ENCODE results near the gene NPC1L1. TPM values are rescaled to one million over a fixed set of nuclear protein-coding genes. Genes with fewer than 3 reads are reported as not detected.

NPC1L1 gene, protein sequence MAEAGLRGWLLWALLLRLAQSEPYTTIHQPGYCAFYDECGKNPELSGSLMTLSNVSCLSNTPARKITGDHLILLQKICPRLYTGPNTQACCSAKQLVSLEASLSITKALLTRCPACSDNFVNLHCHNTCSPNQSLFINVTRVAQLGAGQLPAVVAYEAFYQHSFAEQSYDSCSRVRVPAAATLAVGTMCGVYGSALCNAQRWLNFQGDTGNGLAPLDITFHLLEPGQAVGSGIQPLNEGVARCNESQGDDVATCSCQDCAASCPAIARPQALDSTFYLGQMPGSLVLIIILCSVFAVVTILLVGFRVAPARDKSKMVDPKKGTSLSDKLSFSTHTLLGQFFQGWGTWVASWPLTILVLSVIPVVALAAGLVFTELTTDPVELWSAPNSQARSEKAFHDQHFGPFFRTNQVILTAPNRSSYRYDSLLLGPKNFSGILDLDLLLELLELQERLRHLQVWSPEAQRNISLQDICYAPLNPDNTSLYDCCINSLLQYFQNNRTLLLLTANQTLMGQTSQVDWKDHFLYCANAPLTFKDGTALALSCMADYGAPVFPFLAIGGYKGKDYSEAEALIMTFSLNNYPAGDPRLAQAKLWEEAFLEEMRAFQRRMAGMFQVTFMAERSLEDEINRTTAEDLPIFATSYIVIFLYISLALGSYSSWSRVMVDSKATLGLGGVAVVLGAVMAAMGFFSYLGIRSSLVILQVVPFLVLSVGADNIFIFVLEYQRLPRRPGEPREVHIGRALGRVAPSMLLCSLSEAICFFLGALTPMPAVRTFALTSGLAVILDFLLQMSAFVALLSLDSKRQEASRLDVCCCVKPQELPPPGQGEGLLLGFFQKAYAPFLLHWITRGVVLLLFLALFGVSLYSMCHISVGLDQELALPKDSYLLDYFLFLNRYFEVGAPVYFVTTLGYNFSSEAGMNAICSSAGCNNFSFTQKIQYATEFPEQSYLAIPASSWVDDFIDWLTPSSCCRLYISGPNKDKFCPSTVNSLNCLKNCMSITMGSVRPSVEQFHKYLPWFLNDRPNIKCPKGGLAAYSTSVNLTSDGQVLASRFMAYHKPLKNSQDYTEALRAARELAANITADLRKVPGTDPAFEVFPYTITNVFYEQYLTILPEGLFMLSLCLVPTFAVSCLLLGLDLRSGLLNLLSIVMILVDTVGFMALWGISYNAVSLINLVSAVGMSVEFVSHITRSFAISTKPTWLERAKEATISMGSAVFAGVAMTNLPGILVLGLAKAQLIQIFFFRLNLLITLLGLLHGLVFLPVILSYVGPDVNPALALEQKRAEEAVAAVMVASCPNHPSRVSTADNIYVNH (N-terminal part only)
- not detected for total RNA-seq

DNA sequence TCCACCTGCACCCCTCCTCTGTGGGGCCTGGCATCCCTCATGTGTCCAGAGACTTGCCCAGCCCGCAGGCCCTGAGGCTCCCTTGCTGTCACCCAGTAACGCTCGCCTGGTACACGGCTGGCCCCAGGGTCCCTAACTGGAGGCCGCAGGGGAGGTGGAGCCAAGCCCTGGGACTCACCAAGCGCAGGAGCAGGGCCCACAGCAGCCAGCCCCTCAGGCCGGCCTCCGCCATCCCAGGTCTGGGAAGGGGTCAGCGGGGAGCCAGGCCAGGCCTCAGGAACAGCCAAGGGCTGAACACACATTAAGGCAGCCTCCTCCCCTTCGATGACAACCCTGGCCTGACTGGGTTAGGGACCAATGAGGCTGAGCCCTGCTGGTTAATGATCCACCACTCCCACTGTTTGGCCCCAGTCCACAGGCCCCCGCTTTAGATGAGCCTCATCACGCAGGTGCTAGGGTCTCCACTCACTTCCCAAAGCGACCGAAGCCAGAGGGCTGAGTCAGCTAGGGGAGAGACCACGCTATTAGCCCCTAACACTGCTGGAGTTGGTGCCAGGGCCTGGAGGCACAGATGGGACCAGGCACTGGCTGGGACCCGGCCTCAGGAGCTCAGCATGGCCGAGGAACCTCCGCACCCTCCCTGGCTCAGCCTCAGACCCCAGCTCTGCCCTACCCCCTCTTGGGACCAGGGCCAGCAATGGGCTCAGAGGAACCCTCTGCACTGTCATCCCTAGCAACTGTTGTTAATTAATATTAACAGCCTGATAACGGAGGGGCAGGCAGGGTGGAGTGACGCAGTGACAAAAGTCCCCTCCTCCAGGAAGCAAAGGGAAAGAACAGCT, at the start of gene NPC1L1:
Gene NPC1L1 (minus strand): TSS at position 303 of the 842 bp plus-strand sequence. CDS start 71 bp downstream, at position 232.
- no peak for ATAC-seq

DNA sequence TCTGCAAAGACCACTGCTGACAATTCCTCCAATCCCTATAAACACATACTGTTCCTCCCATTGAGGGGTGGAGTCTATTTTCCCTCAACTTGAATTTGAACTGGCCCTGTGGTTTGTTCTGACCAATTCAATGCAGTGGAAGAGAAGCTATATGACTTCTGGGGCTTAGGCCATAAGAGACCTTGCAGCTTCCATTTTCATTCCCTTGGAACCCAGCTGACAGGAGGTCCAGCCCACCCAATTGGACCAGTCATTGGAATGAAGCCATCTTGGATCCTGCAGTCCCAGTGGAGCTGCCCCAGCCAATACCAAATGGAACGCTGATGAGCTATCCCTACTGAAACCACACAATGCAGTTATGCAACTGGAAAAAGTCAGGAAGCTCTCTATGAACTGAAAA, 49.8 kb upstream of the NPC1L1 start:
- ATAC-seq = no peak

DNA sequence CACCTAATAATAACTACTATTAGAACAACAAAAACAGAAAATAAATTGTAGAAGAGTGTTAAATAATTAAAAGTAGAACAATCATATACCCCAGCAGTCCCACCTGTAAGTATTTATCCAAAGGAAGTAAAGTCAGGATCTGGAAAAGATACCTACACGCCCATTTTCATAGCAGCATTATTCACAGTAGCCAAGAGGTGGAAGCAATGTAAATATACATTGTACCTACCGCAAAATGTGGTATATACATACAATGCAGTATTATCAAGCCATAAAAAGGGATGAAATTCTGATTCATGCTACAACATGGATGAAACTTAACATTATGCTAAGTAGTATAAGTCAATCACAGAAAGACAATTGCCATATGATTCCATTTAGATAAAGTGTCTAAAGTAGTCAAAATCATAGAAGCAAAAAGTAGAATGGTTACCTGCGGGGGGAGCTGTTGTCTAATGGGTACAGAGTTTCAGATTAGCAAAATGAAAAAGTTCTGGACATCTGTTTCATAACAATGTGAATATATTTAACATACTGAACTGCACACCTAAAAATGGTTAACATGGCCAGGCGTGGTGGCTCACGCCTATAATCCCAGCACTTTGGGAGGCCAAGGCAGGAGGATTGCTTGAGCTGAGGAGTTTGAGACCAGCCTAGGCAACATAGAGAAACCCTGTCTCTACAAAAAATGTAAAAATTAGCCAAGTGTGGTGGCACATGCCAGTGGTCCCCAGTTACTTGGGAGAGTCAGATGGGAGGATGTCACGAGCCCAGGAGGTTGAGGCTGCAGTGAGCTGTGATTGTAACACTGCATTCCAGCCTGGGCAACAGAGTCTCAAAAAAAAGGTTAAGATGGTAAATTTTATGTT, 46.9 kb upstream of the NPC1L1 start:
- peak; percentile 70 for ATAC-seq

DNA sequence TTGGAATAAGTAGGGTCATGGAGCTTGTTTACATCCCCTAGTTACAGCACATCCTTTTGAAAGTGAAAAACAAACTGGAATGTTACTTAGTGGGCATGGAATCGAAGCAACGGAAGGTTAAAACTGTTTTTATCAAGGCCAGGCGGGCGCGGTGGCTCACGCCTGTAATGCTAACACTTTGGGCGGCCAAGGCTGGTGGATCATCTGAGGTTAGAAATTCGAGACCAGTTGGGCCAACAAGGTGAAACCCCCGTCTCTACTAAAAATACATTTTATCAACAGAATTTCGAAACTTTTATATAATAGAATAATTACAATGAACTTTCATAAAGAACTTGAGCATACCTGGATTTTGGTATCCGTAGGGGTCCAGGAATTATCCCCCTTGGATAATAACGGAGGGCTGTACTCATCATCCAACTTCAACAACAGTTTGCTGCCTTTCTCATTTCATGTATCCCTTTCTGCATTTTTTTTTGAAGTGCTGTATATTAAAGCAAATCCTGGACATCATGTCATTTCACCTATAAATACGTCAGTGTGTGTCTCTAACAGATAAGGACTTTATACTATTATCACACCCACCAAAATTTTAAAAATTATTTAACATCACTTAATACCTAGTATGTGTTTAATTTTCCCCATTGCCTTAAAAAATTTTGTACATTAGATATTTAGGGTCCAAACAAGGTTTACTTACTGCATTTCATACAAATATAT, 42.2 kb upstream of the NPC1L1 start:
- ATAC-seq = no peak

DNA sequence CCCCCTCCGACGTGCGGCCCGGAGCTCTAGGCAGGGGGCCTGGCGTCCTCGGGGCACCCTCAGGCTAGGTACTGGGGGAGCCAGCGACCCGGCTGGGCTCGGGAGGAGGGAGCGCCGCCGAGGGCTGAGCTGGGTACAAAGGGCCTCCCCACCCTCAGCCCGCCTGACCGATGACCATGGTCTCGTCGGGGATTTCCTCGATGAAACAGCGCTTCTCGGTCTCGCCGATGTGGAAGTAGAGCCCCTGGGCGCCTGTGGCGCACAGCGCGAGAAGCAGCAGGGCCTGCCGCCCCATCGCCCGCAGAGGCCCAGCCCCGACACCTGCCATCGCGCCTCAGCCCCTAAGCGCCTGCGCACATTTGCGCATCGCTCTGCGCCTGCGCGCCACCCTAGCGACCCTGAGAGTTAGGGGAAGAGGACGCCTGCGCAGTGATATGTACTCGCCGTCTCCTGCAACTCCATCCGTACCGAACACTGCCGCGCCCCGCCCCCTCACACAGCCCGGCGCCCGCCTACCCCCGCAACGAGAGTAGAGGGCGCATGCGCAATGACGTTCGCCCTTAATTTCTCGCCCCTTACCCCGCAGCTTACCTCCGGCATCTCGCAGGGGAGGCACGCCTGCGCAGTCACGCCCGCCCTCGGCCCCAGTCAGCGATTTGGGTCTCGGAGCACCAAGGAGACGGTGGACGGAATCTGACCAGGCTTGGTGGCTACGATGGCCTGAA, 40.9 kb upstream of the NPC1L1 start, which contains the start of gene TMED4:
Gene TMED4 (minus strand): TSS at position 353 of the 725 bp plus-strand sequence. CDS start 25 bp downstream, at position 328.
- peak; percentile 99 for ATAC-seq

DNA sequence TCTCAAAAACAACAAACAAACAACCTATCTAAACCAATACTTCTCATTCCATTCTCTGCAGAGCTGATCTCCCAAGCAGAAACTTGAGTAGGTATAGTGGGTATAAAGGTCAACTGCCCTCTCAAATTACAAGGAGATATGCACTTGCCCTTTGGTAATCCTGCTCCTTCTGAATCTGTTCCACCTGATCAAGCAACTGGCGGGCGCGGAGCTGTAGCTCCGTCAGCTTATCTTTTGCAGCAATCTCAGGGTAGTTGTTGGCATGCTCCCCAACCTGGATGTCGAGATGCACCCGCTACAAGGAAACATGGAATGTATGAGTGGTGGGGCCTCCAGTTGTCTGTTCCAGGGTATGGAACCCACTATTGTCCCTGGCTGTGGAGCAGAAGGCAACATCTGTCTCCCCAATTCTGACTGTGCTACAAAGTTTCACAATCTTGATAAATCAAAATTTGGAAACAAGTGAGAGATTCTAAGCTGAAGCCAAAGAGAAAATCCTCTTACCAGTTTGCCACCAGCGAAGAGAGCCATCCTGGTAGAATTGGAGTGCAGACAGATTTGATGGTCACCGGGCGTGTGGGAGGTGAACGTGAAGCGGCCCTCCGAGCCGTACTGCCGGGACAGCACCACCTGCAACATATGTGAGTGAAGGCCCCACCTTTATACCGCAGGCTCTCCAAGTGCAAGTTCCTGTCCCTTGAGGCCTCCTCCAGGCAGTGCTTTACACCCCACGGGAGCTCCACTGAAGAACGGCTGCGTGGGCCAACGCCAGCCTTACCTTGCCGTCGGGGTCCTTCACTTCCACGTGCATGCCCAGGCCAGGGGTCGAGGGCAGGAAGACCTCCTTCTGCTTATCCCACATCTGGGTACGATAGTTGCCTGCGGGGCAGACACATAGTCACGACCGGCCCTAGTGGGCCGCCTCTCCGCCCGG, 40.1 kb upstream of the NPC1L1 start:
- peak; percentile 51 for ATAC-seq

DNA sequence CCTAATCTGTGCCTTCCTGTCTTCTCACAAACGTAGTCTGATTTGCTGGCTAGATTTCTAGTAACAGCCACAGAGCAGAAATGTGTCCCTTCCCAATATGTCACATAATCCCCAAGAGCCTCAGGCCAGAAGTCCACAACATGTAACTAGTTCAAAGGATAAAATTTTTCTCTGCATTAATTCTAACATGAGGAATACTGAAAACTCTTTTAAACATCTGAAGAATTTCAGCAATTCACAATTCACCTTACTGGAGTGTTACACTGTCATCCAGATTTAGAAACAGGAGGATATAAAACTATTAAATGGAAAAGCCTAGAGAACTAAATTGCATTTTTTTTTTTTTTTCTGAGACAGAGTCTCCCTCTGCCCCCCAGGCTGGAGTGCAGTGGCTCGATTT, 35.1 kb upstream of the NPC1L1 start:
- ATAC-seq = no peak

DNA sequence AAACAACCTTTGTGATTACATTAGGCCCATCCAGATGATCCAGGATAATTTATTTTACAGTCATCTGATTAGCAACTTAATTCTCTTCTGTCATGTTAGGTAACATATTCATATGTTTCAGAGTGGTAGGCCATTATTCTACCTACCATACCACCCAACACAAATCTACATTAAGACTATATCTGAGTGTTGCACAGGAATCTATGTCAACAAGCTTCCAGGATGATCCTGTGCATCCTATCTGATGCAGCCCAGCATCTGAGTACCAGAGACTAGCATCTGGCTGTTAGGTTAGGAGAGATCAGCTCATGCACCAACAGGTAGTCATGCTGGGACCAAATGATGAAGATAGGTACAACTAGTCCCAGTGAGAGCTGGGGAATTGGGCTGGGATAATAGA, 33.9 kb upstream of the NPC1L1 start:
- ATAC-seq = no peak

DNA sequence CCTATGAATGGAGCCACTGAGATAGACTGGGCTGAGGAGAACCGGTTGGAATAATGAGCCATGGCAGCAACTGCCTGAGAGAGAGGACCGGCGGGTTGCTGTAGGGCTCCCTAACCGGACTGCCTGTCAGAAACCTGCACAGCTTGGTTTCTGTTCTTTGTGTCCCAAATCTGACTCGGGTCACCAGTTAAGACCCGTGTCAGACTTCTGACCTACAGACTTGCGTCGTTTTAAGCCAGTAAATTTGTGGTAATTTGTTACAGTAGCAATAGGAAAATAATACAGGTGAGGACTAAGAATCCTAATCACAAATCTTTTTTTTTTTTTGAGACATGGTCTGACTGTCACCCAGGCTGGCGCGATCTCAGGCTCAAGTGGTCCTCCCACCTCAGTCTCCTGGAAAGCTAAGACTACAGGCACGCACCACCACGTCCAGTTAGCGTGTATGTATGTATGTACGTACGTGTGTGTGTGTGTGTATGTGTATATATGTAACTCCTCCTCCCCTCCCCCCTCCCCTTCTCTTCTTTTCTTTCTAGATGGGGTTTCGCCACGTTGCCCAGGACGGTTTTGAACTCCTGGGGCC, 33.2 kb upstream of the NPC1L1 start:
- no peak for ATAC-seq

DNA sequence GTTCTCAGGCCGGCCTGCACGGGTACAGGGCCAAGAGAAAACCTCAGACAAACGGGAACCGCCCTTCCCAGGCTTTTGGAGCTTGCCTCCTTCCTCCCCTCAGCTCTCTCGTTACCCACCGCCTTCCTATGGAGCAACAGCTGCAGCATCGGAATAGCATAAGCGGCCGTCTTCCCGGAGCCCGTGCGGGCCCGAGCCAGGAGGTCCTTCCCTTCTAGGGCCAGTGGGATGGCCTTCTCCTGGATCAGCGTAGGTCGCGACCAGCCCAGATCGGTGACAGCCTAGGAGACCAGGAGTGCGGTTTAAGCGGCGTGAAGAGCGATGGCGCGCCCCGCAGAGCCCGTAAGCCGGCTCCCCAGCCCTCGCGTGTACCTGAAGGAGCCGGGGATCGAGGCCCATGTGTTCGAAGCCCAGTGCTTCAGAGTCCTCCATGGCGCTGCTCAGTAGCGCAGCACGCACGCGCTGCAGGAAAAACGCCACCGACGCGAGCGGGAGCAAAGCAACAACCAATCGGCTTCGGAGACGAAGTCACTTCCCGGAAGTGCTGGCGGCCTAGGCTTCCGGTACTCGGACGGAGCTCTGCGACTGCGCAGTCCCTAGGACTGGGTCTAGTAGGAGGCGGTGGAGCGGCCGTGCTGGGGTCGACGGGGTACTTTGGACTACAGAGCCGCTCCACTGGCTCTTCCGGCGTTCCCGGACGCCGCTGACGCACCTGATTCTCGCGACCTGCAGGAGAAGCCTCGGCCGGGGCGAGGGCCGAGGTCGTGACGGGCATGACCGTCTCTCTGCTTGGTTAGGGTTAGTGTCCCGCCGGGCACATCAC, 32.5 kb upstream of the NPC1L1 start, which contains the start of gene DDX56:
Gene DDX56 (minus strand): TSS at position 445 of the 823 bp plus-strand sequence. CDS start 13 bp downstream, at position 432.
- peak; percentile 94 for ATAC-seq

DNA sequence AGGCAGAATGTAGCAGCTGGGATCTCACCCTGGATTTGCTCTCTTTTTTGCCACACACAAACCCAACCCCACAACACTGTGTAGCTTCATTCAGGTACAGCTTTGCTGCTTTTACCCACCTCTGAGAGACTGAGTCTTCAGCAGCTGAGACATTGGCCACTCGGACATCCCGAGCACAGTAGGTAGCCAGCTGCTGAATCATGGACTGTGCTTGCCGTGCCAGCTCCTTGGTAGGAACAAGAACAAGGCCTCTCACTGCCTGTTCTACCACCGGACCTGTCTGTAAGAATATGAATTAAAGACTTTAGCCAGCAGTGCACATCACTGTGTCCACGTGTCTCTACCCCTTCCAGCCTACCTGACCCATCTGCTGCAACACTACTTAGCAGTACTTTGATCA, 31.6 kb upstream of the NPC1L1 start:
- ATAC-seq = no peak

DNA sequence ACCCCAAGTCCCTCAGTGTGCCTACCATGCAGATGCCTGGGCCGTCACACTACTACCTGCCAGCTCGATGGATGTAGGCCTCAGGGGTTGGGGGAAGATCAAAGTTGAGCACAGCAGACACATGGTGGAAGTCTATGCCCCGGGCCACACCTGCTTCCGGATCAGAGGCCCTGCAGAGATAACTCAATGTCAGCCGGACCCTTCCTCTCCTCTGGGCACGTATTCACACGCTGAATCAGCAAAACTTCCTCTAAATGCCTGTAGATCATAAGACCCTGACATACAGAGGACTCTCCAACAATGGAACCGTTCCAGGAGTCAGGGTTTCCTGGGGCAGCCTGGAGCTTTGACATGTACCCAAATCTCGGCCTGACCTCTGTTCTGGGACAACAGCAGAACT, 28.8 kb upstream of the NPC1L1 start:
- ATAC-seq = no peak

DNA sequence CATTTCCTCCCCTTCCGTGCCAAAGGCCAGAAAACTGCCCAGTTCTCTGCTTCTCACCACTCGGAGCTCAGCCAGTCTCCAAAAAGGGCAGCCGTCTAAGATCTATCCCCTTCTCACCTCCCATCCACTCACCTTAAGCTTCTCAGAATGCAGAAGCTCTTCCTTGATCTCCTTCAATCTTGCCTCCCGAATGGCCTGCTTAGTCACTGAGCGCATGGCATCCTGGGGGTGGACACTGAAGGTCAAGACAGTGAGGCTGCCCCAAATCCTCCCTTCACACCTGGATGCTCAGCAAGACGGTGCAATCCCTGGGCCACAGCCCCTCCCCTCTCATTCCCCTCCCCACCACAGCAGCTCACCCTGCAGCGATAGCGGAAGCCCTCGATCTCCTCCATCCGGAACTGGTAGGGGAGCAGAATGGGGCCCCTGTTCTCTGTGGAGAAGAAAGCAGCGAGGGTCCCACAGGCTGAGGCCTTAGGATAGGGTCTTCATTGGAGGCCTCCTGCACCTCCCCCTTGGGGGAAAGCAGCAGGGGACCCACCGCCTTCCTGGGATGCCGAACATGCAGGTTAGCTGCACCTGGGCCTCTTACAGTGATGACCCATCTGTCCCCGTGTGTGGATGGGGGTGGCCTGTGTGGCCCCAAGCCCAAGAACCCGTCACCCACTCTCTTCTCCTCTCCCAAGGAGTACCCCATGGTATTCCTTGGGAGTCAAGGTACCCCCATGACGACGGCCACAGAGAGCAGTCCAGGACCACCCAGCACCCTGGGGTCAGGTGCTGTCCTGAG, 27.8 kb upstream of the NPC1L1 start:
- ATAC-seq = no peak

DNA sequence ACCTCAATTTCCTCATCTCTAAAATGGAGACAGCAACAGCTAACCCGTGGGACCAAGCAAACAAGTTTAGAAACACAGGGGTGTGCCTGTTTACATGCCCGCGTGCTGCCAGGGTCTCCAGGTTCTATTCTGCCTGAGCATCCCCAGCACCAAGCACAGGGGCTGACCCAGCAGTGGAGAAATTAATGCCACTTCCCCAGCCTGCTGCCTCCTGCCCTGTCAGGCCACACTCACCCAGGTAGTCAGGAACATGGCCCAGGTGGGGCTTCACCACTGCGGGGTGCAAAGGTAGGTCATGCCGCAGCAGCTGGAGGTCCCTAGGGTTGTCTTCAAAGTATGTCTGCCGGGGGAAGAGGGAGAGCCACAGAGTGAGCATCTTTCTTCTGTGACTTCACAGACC, 26.8 kb upstream of the NPC1L1 start:
- no peak for ATAC-seq

DNA sequence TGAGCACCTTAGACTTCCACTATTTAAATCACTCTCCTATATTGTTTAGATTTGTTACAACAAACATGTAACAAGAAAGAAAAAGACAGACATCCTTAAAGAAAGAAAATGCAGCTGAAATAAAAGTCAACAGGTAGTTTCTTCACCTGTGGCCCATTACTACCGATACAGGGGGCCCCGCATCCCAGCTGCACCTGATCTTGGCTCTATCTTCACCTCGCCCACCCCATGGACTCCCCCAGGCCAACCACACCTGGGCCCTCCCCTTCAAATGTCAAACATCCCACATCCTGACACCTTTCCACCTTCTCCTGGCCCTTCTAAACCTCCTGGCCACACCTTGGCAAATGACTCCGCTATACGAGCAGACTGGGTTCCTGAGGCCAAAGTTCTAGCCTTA, 25.6 kb upstream of the NPC1L1 start:
- ATAC-seq = no peak

Measured in esophagus mucosa (tissue), 1 donor.